K562 (cell line): ENCODE measurements around the gene PRLHR. TPM values are rescaled to one million over a fixed set of nuclear protein-coding genes. Genes with fewer than 3 reads are reported as not detected.

Experiments used
- ATAC-seq: fragments of 200-7000 bp; cut with Tn5 transposase; 3 replicates; pipeline ENCODE4 v1.9.1; 2020; ENCODE audit warnings: moderate library complexity
- BruUV-seq: library from RNA; stranded (reverse); fragments of 400-500 nt; replicated peaks from 2 replicates; lab custom pipeline; 2021; lab: Mats Ljungman, UMichigan
- CTCF ChIA-PET: fragments of 300-600 bp; formaldehyde crosslinking; extraction: SDS; loops from one replicate; lab custom pipeline; 2021; ENCODE audit warnings: low intra/inter-chr PET ratio; lab: Yijun Ruan, JAX
- POLR2A ChIA-PET: fragments of 300-600, 350-650 bp; sonication (Branson Sonifier 250); formaldehyde crosslinking; extraction: SDS; loops from one replicate; lab custom pipeline; 2021; ENCODE audit warnings: antibody characterized with exemption, inconsistent platforms; lab: Yijun Ruan, JAX
- DNase-seq, 4 experiments: peaks; one replicate each; pipeline versions ENCODE4 v3.0.0 to v3.0.0-alpha.2; 2011 to 2018; ENCODE audit warnings: low spot score in 3 of 4, mixed read lengths in 3 of 4; ENCODE audit errors: extremely low read depth in 1 of 4
- FAIRE-seq: peaks from 2 replicates; lab custom pipeline; 2011; peaks lifted over from hg19 to GRCh38; lab: Jason Lieb, UNC
- H2AFZ ChIP-seq: 2 replicates; pipeline ENCODE4 v1.6.0; 2011; ENCODE audit warnings: low read depth, low read length, control low read depth, inconsistent platforms
- H3K27ac ChIP-seq: fragments of 200-600 bp; 3 replicates; pipeline ENCODE4 v1.8.0; 2011; ENCODE audit warnings: low read depth, mild to moderate bottlenecking, control low read depth, inconsistent platforms, low read length, moderate library complexity, mixed read lengths; ENCODE audit errors: extremely low read depth
- H3K27me3 ChIP-seq, 2 experiments: fragments of 300-600 bp in 1 of 2; 2 replicates in 1 of 2; 3 replicates in 1 of 2; pipeline versions ENCODE4 v1.6.0 to v1.8.0; 2011; ENCODE audit warnings: inconsistent platforms in 2 of 2, low read length in 2 of 2, mild to moderate bottlenecking in 1 of 2, mixed read lengths in 1 of 2, moderate library complexity in 1 of 2; ENCODE audit not compliant: control insufficient read depth in 2 of 2, insufficient read depth in 2 of 2
- H3K36me3 ChIP-seq: fragments of 300-600 bp; 3 replicates; pipeline ENCODE4 v1.8.0; 2011; ENCODE audit warnings: mild to moderate bottlenecking, low read length, inconsistent platforms; ENCODE audit not compliant: control insufficient read depth, insufficient read depth
- H3K4me1 ChIP-seq, 2 experiments: fragments of 200-600 bp in 1 of 2; replicated peaks in 1 of 2; 2 replicates in 1 of 2; 3 replicates in 1 of 2; pipeline versions ENCODE4 v1.5.1 to v1.8.0; 2011; ENCODE audit warnings: inconsistent platforms in 2 of 2, low read length in 2 of 2, mild to moderate bottlenecking in 1 of 2, mixed read lengths in 1 of 2, moderate library complexity in 1 of 2; ENCODE audit not compliant: control insufficient read depth in 2 of 2, insufficient read depth in 2 of 2
- H3K4me2 ChIP-seq: 2 replicates; pipeline ENCODE4 v1.6.1; 2011; ENCODE audit warnings: low read length, control low read depth, inconsistent platforms, mixed read lengths; ENCODE audit not compliant: insufficient read depth
- H3K4me3 ChIP-seq: fragments of 200-600 bp; sonication (generic), shearing (Covaris generic); 2 replicates; pipeline ENCODE4 v1.5.1; 2016; ENCODE audit warnings: control low read depth, inconsistent platforms
- H3K79me2 ChIP-seq: fragments of 200-600 bp; 3 replicates; pipeline ENCODE4 v1.8.0; 2011; ENCODE audit warnings: low read length, inconsistent platforms; ENCODE audit not compliant: control insufficient read depth, insufficient read depth
- H3K9ac ChIP-seq, 2 experiments: 2 replicates each; pipeline versions ENCODE4 v1.6.0 to v1.6.1; 2011; ENCODE audit warnings: low read depth in 2 of 2, low read length in 2 of 2, control low read depth in 1 of 2, inconsistent platforms in 1 of 2, mild to moderate bottlenecking in 1 of 2, mixed read lengths in 1 of 2; ENCODE audit not compliant: insufficient read depth in 1 of 2
- H3K9me1 ChIP-seq: one replicate; pipeline ENCODE4 v1.6.0; 2011; ENCODE audit warnings: inconsistent platforms, mild to moderate bottlenecking, low read length, moderate library complexity; ENCODE audit not compliant: control insufficient read depth, insufficient read depth
- H3K9me3 ChIP-seq: replicated peaks from 2 replicates; pipeline ENCODE4 v1.5.1; 2011; ENCODE audit warnings: low read depth, low read length, inconsistent platforms; ENCODE audit not compliant: control insufficient read depth, insufficient read depth
- H4K20me1 ChIP-seq: replicated peaks from 2 replicates; pipeline ENCODE4 v1.6.1; 2011; ENCODE audit warnings: low read length, inconsistent platforms, mixed read lengths; ENCODE audit not compliant: control insufficient read depth, insufficient read depth
- ARID1B ChIP-seq: fragments of 450-650 bp; IDR thresholded peaks from 2 replicates; pipeline ENCODE4 v1.6.1; 2016; ENCODE audit warnings: antibody characterized with exemption, mild to moderate bottlenecking, inconsistent platforms
- CTCF ChIP-seq, 3 experiments: IDR thresholded peaks in 2 of 3; conservative IDR thresholded peaks in 1 of 3; 2 replicates each; pipeline ENCODE4 v1.5.1; 2011 to 2012; ENCODE audit warnings: low read length in 3 of 3, mild to moderate bottlenecking in 3 of 3, control low read depth in 2 of 3, improper control_type of control experiment in 1 of 3, inconsistent platforms in 1 of 3, low read depth in 1 of 3, mixed read lengths in 1 of 3, moderate library complexity in 1 of 3; ENCODE audit not compliant: insufficient read depth in 2 of 3
- ILK ChIP-seq: fragments of 450-650 bp; IDR thresholded peaks from 2 replicates; pipeline ENCODE4 v1.6.1; 2016; ENCODE audit warnings: missing genetic modification characterization, low read depth, mild to moderate bottlenecking, missing compliant biosample characterization, moderate library complexity, borderline replicate concordance
- MED1 ChIP-seq: sonication (generic); formaldehyde crosslinking; IDR thresholded peaks from 2 replicates; pipeline ENCODE4 v1.8.1; 2023; ENCODE audit warnings: missing genetic modification reagents, borderline replicate concordance
- MTA2 ChIP-seq: fragments of 450-650 bp; IDR thresholded peaks from 2 replicates; pipeline ENCODE4 v1.6.1; 2016; ENCODE audit warnings: low read depth
- NONO ChIP-seq, 2 experiments: fragments of 200-400 bp in 1 of 2; fragments of 450-650 bp in 1 of 2; formaldehyde crosslinking in 1 of 2; IDR thresholded peaks; 2 replicates each; pipeline ENCODE4 v1.6.1; 2017; ENCODE audit warnings: low read depth in 2 of 2, mild to moderate bottlenecking in 2 of 2, moderate library complexity in 2 of 2, low read length in 1 of 2
- RBM25 ChIP-seq: fragments of 200-400 bp; formaldehyde crosslinking; IDR thresholded peaks from 2 replicates; pipeline ENCODE4 v1.6.1; 2018; ENCODE audit warnings: low read length, low read depth, moderate library complexity; ENCODE audit not compliant: severe bottlenecking
- SRSF7 ChIP-seq: fragments of 200-400 bp; formaldehyde crosslinking; optimal IDR thresholded peaks from 2 replicates; pipeline ENCODE3; 2017; ENCODE audit warnings: mild to moderate bottlenecking, low read depth, low read length
- ZNF134 ChIP-seq: fragments of 250-450 bp; sonication (Bioruptor Pico); conservative IDR thresholded peaks from 2 replicates; pipeline ENCODE4 v1.4.0; 2020
- ZNF274 ChIP-seq: IDR thresholded peaks from 2 replicates; pipeline ENCODE4 v1.6.1; 2011; ENCODE audit warnings: low read depth, mild to moderate bottlenecking, low read length, moderate library complexity, borderline replicate concordance
- ZNF445 ChIP-seq: fragments of 250-450 bp; sonication (Bioruptor Pico); IDR thresholded peaks from 2 replicates; pipeline ENCODE4 v1.4.0; 2020; ENCODE audit warnings: low read depth, mild to moderate bottlenecking, moderate library complexity
- ZNF639 ChIP-seq, 2 experiments: fragments of 200-800 bp in 1 of 2; sonication (Bioruptor generic) in 1 of 2; sonication (generic) in 1 of 2; formaldehyde crosslinking in 1 of 2; IDR thresholded peaks in 1 of 2; conservative IDR thresholded peaks in 1 of 2; 2 replicates each; pipeline versions ENCODE4 v1.5.0 to v1.6.1; 2016 to 2020; ENCODE audit warnings: missing compliant biosample characterization in 1 of 2, missing genetic modification characterization in 1 of 2, missing genetic modification reagents in 1 of 2
- WGBS: fragments of 100-300 bp; shearing (Covaris generic); methylation state at CpG from one replicate; pipeline ENCODE4 v1.1.6; 2016; ENCODE audit warnings: low coverage, mixed read lengths; ENCODE audit not compliant: insufficient coverage; ENCODE audit errors: missing lambda C conversion rate; 5-methylcytosine and 5-hydroxymethylcytosine counted together
- in situ Hi-C: fragments of 300-500 bp; cut with MboI; formaldehyde crosslinking; loops from 4 replicates; pipeline ENCODE4 v1.15.0; 2018; ENCODE audit warnings: inconsistent platforms, mixed read lengths
- intact Hi-C: fragments of 100-400 bp; cut with micrococcal nuclease; formaldehyde crosslinking; loops from 2 replicates; pipeline ENCODE4 v1.14.2; 2022
- polyA plus RNA-seq, 8 experiments: library from polyadenylated mRNA; depleted of rRNA in 4 of 8; stranded (reverse) in 5 of 8; unstranded in 3 of 8; fragments of >200 nt; fragmentation: Nextera tagmentation in 2 of 8; fragmentation: Illumina TruSeq in 1 of 8; extraction: Ambion mirVana in 2 of 8; extraction: Trizol in 1 of 8; gene quantifications; 2 replicates each; pipeline versions ENCODE4 v1.2.1 to v1.2.3, GENCODE V29; 2011 to 2014; ENCODE audit warnings: inconsistent platforms in 1 of 8, missing spikeins in 1 of 8
- total RNA-seq, 7 experiments: library from RNA; depleted of rRNA in 6 of 7; stranded (reverse); fragments of >200 nt in 6 of 7; fragmentation: Illumina TruSeq in 2 of 7; extraction: Trizol in 2 of 7; gene quantifications; 2 replicates each; pipeline versions ENCODE4 v1.2.1 to v1.2.3, GENCODE V29; 2011 to 2021; ENCODE audit warnings: low replicate concordance in 1 of 7

PRLHR gene
- total and polyA plus RNA-seq, 9 of the 15 experiments (the other 6 are each of a cell fraction or from before 2014, with no cell fraction given): not detected

GRCh38 chr10:118626953-118627352 is 31.5 kb upstream of the PRLHR start:
- no peak for FAIRE-seq
- no peaks in the 10 kb centered on the region for H3K9me3 ChIP-seq
- intact Hi-C loops: no loop called here
- TF ChIP-seq CTCF (IDR thresholded peaks at IDR 0.05 in 2 of 3, conservative IDR thresholded peaks at IDR 0.05 in 1 of 3; ENCODE audit: insufficient read depth in 2 of 3, low read depth in 1 of 3, low read length in 3 of 3): peak; percentile 32 to 55 (median 42); a peak in 4 of 6 replicates
- no peak for TF ChIP-seq MTA2
- TF ChIP-seq, all 486 proteins: peak for 1
- ChIA-PET CTCF (no interaction called here), POLR2A (interaction anchor here (1.1 kb wide), 1 partner anchor 42 kb away, joined by 3 read pairs; no protein-coding TSS in a partner anchor)
- no TSS peak for BruUV-seq
- in situ Hi-C loops: no loop called here
- no peaks in the 10 kb centered on the region for H3K36me3 ChIP-seq
- no peak overlapping the region for H3K27ac ChIP-seq
- no peak overlapping the region for H3K4me2 ChIP-seq
- H3K9me1 ChIP-seq: no peaks in the 10 kb centered on the region
- ATAC-seq (peak; percentile 80), DNase-seq (peak; percentile 29 to 44 (median 37))
- peaks cover 0 to 7% of the 10 kb centered on the region in 2 experiments; a peak in 1 of 5 replicates for H3K27me3 ChIP-seq
- H3K4me3 ChIP-seq: no peak overlapping the region
- H3K4me1 ChIP-seq: no peaks in the 10 kb centered on the region
- H3K79me2 ChIP-seq: no peaks in the 10 kb centered on the region
- H3K9ac ChIP-seq: no peak overlapping the region
- H2AFZ ChIP-seq: no peak overlapping the region
- 0% methylated on average over 3 of the region's 3 CpGs for WGBS
- H4K20me1 ChIP-seq: no peaks in the 10 kb centered on the region

GRCh38 chr10:118625504-118625903 is 30.1 kb upstream of the PRLHR start:
- intact Hi-C loops: no loop called here
- no peak overlapping the region for H2AFZ ChIP-seq
- DNase-seq: no peak
- WGBS: 0% methylated on average over 3 of the region's 3 CpGs
- H3K9ac ChIP-seq: no peak overlapping the region
- H3K9me1 ChIP-seq: no peaks in the 10 kb centered on the region
- no peaks in the 10 kb centered on the region for H3K79me2 ChIP-seq
- ChIA-PET POLR2A (interaction anchor here (1.0 kb wide), 1 partner anchor 59 kb away, joined by 3 read pairs; no protein-coding TSS in a partner anchor), CTCF (no interaction called here)
- BruUV-seq: no TSS peak
- H3K9me3 ChIP-seq: no peaks in the 10 kb centered on the region
- no peak overlapping the region for H3K4me2 ChIP-seq
- H4K20me1 ChIP-seq: no peaks in the 10 kb centered on the region
- H3K27me3 ChIP-seq: peaks cover 0 to 15% of the 10 kb centered on the region in 2 experiments; a peak in 2 of 5 replicates
- no peaks in the 10 kb centered on the region for H3K4me1 ChIP-seq
- no peaks in the 10 kb centered on the region for H3K36me3 ChIP-seq
- no peak overlapping the region for H3K27ac ChIP-seq
- ATAC-seq: no peak
- H3K4me3 ChIP-seq: no peak overlapping the region
- no peak for FAIRE-seq
- in situ Hi-C loops: no loop called here
- TF ChIP-seq NONO (IDR thresholded peaks at IDR 0.05; ENCODE audit: low read depth in 2 of 2, low read length in 1 of 2): no peak
- no peak for TF ChIP-seq RBM25
- TF ChIP-seq ZNF445 (CRISPR knock-in tag): no peak
- TF ChIP-seq ILK (tag): no peak
- TF ChIP-seq ZNF134: no peak
- TF ChIP-seq MED1 (CRISPR knock-in tag): no peak
- no peak for TF ChIP-seq ZNF274
- TF ChIP-seq ARID1B: no peak
- no peak for TF ChIP-seq ZNF639 (CRISPR knock-in tag; conservative IDR thresholded peaks at IDR 0.05 in 1 of 2, IDR thresholded peaks at IDR 0.05 in 1 of 2)
- TF ChIP-seq SRSF7: no peak
